Activated CD4-positive, alpha-beta memory T cell treated with anti-CD3 and anti-CD28 coated beads, Interleukin-2, amount 10 ng/mL, durations not matched to agents 7 days and 5 days (primary cell): ENCODE data around the gene RIPK3. TPM values are rescaled to one million over a fixed set of nuclear protein-coding genes. Genes with fewer than 3 reads are reported as not detected.

Source experiments
- CTCF ChIA-PET: fragments of 350-600 bp; sonication (Branson Sonifier 250); formaldehyde crosslinking; loops from one replicate; lab custom pipeline; 2021; ENCODE audit warnings: antibody characterized with exemption, inconsistent platforms; lab: Charles Lee
- POLR2A ChIA-PET: fragments of 350-600 bp; sonication (Branson Sonifier 250); formaldehyde crosslinking; loops from one replicate; lab custom pipeline; 2021; ENCODE audit warnings: antibody characterized with exemption; lab: Charles Lee
- DNase-seq: peaks from one replicate; pipeline ENCODE4 v3.0.0-alpha.2; 2020
- H3K27ac Mint-ChIP-seq: one replicate; pipeline ENCODE4 v1.8.0; 2021; ENCODE audit warnings: mild to moderate bottlenecking, mixed read lengths
- H3K27me3 Mint-ChIP-seq: one replicate; pipeline ENCODE4 v1.8.0; 2021; ENCODE audit warnings: mixed read lengths
- H3K36me3 Mint-ChIP-seq: one replicate; pipeline ENCODE4 v1.8.0; 2021; ENCODE audit warnings: low read depth, mixed read lengths
- H3K4me1 Mint-ChIP-seq: one replicate; pipeline ENCODE4 v1.8.0; 2021; ENCODE audit warnings: mixed read lengths
- H3K4me3 Mint-ChIP-seq: one replicate; pipeline ENCODE4 v1.8.0; 2021; ENCODE audit warnings: mild to moderate bottlenecking, mixed read lengths
- H3K9me3 Mint-ChIP-seq: one replicate; pipeline ENCODE4 v1.8.0; 2021; ENCODE audit warnings: mixed read lengths
- total RNA-seq, 2 experiments: library from RNA; stranded (reverse); gene quantifications; one replicate each; pipeline ENCODE4 v1.2.3, GENCODE V29; 2021

The RIPK3 gene
- total RNA-seq, 2 experiments from 2014 or later: 37.3 to 38.0 TPM

GRCh38 chr14:24314377-24315193, 25.2 kb downstream of the RIPK3 start:
- POLR2A ChIA-PET: interaction anchor here (0.8 to 9.3 kb wide), 9 partner anchors 10 to 200 kb away, joined by 3 to 97 read pairs (median 6); partner anchors contain the start of genes DCAF11, DHRS1, IRF9 and NOP9
- CTCF ChIA-PET: interaction anchor here (1.0 to 9.0 kb wide), 5 partner anchors 17 to 122 kb away, joined by 3 to 144 read pairs (median 5); partner anchors contain the start of genes ADCY4 and TINF2
- no peak for DNase-seq
- H3K27ac Mint-ChIP-seq: peak overlapping the region; percentile 96
- peaks cover 65% of the 10 kb centered on the region for H3K4me1 Mint-ChIP-seq
- no peaks in the 10 kb centered on the region for H3K9me3 Mint-ChIP-seq
- H3K27me3 Mint-ChIP-seq: peaks cover 6% of the 10 kb centered on the region
- peak overlapping the region; percentile 87 for H3K4me3 Mint-ChIP-seq
- peaks cover 46% of the 10 kb centered on the region for H3K36me3 Mint-ChIP-seq

GRCh38 chr14:24313913-24314312, 25.9 kb downstream of the RIPK3 start:
- ChIA-PET CTCF (interaction anchor here (1.0 to 9.0 kb wide), 5 partner anchors 18 to 122 kb away, joined by 3 to 144 read pairs (median 5); partner anchors contain the start of genes ADCY4 and TINF2), POLR2A (interaction anchor here (0.8 to 9.3 kb wide), 10 partner anchors 10 to 200 kb away, joined by 3 to 97 read pairs (median 5); partner anchors contain the start of genes DCAF11, DHRS1, IRF9 and NOP9)
- no peaks in the 10 kb centered on the region for H3K9me3 Mint-ChIP-seq
- no peak for DNase-seq
- peak overlapping the region; percentile 87 for H3K4me3 Mint-ChIP-seq
- peaks cover 2% of the 10 kb centered on the region for H3K27me3 Mint-ChIP-seq
- H3K27ac Mint-ChIP-seq: peak overlapping the region; percentile 96
- peaks cover 53% of the 10 kb centered on the region for H3K36me3 Mint-ChIP-seq
- H3K4me1 Mint-ChIP-seq: peaks cover 72% of the 10 kb centered on the region

- H3K4me3 Mint-ChIP-seq: peak overlapping the region; percentile 87
- ChIA-PET POLR2A (interaction anchor here (1.1 to 9.3 kb wide), 17 partner anchors 9 to 362 kb away, joined by 3 to 97 read pairs (median 6); partner anchors contain the start of genes CBLN3, DCAF11, DHRS1 and IRF9), CTCF (interaction anchor here (0.9 to 9.0 kb wide), 8 partner anchors 9 to 122 kb away, joined by 3 to 144 read pairs (median 5); partner anchors contain the start of genes ADCY4, DHRS1, KHNYN and MDP1)
- peaks cover 60% of the 10 kb centered on the region for H3K36me3 Mint-ChIP-seq
- H3K4me1 Mint-ChIP-seq: peaks cover 81% of the 10 kb centered on the region
- DNase-seq: peak; percentile 74
- peak overlapping the region; percentile 96 for H3K27ac Mint-ChIP-seq
- H3K9me3 Mint-ChIP-seq: no peaks in the 10 kb centered on the region
- H3K27me3 Mint-ChIP-seq: no peaks in the 10 kb centered on the region
Measured at GRCh38 chr14:24312736-24313507, 26.9 kb downstream of the RIPK3 start.

- Mint-ChIP-seq H3K4me1 (peaks cover 80% of the 10 kb centered on the region), H3K4me3 (peak overlapping the region; percentile 87), H3K9me3 (no peaks in the 10 kb centered on the region), H3K27me3 (no peaks in the 10 kb centered on the region), H3K27ac (peak overlapping the region; percentile 96), H3K36me3 (peaks cover 61% of the 10 kb centered on the region)
- ChIA-PET POLR2A (interaction anchor here (0.8 to 9.3 kb wide), 16 partner anchors 10 to 363 kb away, joined by 3 to 97 read pairs (median 6); partner anchors contain the start of genes CBLN3, DCAF11, DHRS1 and EMC9), CTCF (interaction anchor here (0.8 to 9.0 kb wide), 13 partner anchors 10 to 203 kb away, joined by 3 to 144 read pairs (median 5); partner anchors contain the start of genes ADCY4, DHRS1, IRF9 and KHNYN)
- DNase-seq: no peak
Measured at GRCh38 chr14:24311837-24312615, 27.8 kb downstream of the RIPK3 start.

GRCh38 chr14:24310646-24311604, 28.9 kb downstream of the RIPK3 start, which contains the start of gene LTB4R:
LTB4R (plus strand) TSS chr14:24311502; CDS start chr14:24315652, 4,150 bp downstream.
- H3K9me3 Mint-ChIP-seq: no peaks in the 10 kb centered on the region
- H3K4me1 Mint-ChIP-seq: peaks cover 75% of the 10 kb centered on the region
- peak within 1 kb of the TSS; percentile 87 for H3K4me3 Mint-ChIP-seq
- ChIA-PET POLR2A (interaction anchor here (0.7 to 9.3 kb wide), 25 partner anchors 8 to 364 kb away, joined by 3 to 97 read pairs (median 4); partner anchors contain the start of genes CBLN3, CHMP4A, DHRS1 and EMC9), CTCF (interaction anchor here (0.9 to 9.0 kb wide), 18 partner anchors 10 to 253 kb away, joined by 3 to 144 read pairs (median 6); partner anchors contain the start of genes ADCY4, DHRS1, IRF9 and KHNYN)
- peak; percentile 76 for DNase-seq
- peak within 1 kb of the TSS; percentile 96 for H3K27ac Mint-ChIP-seq
- H3K36me3 Mint-ChIP-seq: peaks cover 69% of the 10 kb centered on the region
- no peaks in the 10 kb centered on the region for H3K27me3 Mint-ChIP-seq

- CTCF ChIA-PET: interaction anchor here (0.9 to 9.0 kb wide), 15 partner anchors 11 to 253 kb away, joined by 3 to 144 read pairs (median 7); partner anchors contain the start of genes ADCY4, DHRS1, KHNYN and NOP9
- H3K27ac Mint-ChIP-seq: peak overlapping the region; percentile 85
Measured at GRCh38 chr14:24310265-24310645, 29.5 kb downstream of the RIPK3 start.

GRCh38 chr14:24309538-24310264, 30.1 kb downstream of the RIPK3 start, which contains the start of gene LTB4R2:
LTB4R2 (plus strand) TSS chr14:24310140; CDS start chr14:24310665, 525 bp downstream.
- no peaks in the 10 kb centered on the region for H3K9me3 Mint-ChIP-seq
- H3K27me3 Mint-ChIP-seq: no peaks in the 10 kb centered on the region
- H3K27ac Mint-ChIP-seq: peak within 1 kb of the TSS; percentile 96
- no peak for DNase-seq
- H3K4me1 Mint-ChIP-seq: peaks cover 63% of the 10 kb centered on the region
- peaks cover 71% of the 10 kb centered on the region for H3K36me3 Mint-ChIP-seq
- ChIA-PET POLR2A (interaction anchor here (0.7 to 9.3 kb wide), 17 partner anchors 10 to 160 kb away, joined by 3 to 97 read pairs (median 7); partner anchors contain the start of genes CBLN3, CHMP4A, DHRS1 and IPO4), CTCF (interaction anchor here (1.1 to 9.0 kb wide), 19 partner anchors 9 to 252 kb away, joined by 3 to 144 read pairs (median 16); partner anchors contain the start of genes ADCY4, CHMP4A, DHRS1 and KHNYN)
- peak within 1 kb of the TSS; percentile 87 for H3K4me3 Mint-ChIP-seq

More at GRCh38 chr14:24310265-24310645, 29.5 kb downstream of the RIPK3 start:
- H3K4me1 Mint-ChIP-seq: peaks cover 68% of the 10 kb centered on the region
- H3K27me3 Mint-ChIP-seq: no peaks in the 10 kb centered on the region
- DNase-seq: no peak
- H3K36me3 Mint-ChIP-seq: peaks cover 70% of the 10 kb centered on the region
- POLR2A ChIA-PET: interaction anchor here (0.7 to 9.3 kb wide), 19 partner anchors 8 to 169 kb away, joined by 3 to 97 read pairs (median 5); partner anchors contain the start of genes CBLN3, CHMP4A, DHRS1 and EMC9
- no peaks in the 10 kb centered on the region for H3K9me3 Mint-ChIP-seq
- H3K4me3 Mint-ChIP-seq: peak overlapping the region; percentile 87

- Mint-ChIP-seq H3K27me3 (no peaks in the 10 kb centered on the region), H3K36me3 (peaks cover 71% of the 10 kb centered on the region), H3K9me3 (no peaks in the 10 kb centered on the region), H3K4me1 (peaks cover 51% of the 10 kb centered on the region), H3K27ac (peak overlapping the region; percentile 31), H3K4me3 (no peak overlapping the region)
- ChIA-PET CTCF (interaction anchor here (0.7 to 9.0 kb wide), 42 partner anchors 10 to 300 kb away, joined by 3 to 144 read pairs (median 6); partner anchors contain the start of genes ADCY4, CARMIL3, CHMP4A and DCAF11), POLR2A (interaction anchor here (0.8 to 9.3 kb wide), 17 partner anchors 9 to 194 kb away, joined by 3 to 97 read pairs (median 7); partner anchors contain the start of genes CBLN3, CHMP4A, DCAF11 and DHRS1)
- no peak for DNase-seq
Measured at GRCh38 chr14:24308342-24309124, 31.3 kb downstream of the RIPK3 start.
